ENCODE data around the gene PLA2G2F. TPM values are rescaled to one million over a fixed set of nuclear protein-coding genes. Genes with fewer than 3 reads are reported as not detected.

The PLA2G2F gene
- total RNA-seq, 6 experiments from 2014 or later, result not detected

- H3K27ac ChIP-seq, result no peak overlapping the region
- WGBS (ENCODE audit: insufficient coverage, low coverage, low lambda C conversion rate, missing lambda C conversion rate), result 63% methylated on average over 6 of the region's 6 CpGs
- DNase-seq (no peak), ATAC-seq (no peak)
- H3K27me3 ChIP-seq, result no peaks in the 10 kb centered on the region
- peaks cover 0 to 9% (median 0%) of the 10 kb centered on the region in 4 donors for H3K4me1 ChIP-seq
- no peaks in the 10 kb centered on the region for H3K9me3 ChIP-seq
- H3K36me3 ChIP-seq, result no peaks in the 10 kb centered on the region
- TF ChIP-seq POLR2A (IDR thresholded peaks at IDR 0.05) (no peak), CTCF (IDR thresholded peaks at IDR 0.05) (no peak)
- no peak overlapping the region for H3K4me3 ChIP-seq
- intact Hi-C loops (cut with DNase I), result no loop called here
These were observed 58.2 kb downstream of the PLA2G2F start for GRCh38 chr1:20197329-20197791.

- no peaks in the 10 kb centered on the region for H3K27me3 ChIP-seq
- no peak for DNase-seq
- H3K36me3 ChIP-seq, result no peaks in the 10 kb centered on the region
- no peak for ATAC-seq
- no peak overlapping the region for H3K27ac ChIP-seq
- peaks cover 0 to 9% (median 0%) of the 10 kb centered on the region in 4 donors for H3K4me1 ChIP-seq
- TF ChIP-seq CTCF (IDR thresholded peaks at IDR 0.05) (no peak), POLR2A (IDR thresholded peaks at IDR 0.05) (no peak)
- H3K9me3 ChIP-seq, result no peaks in the 10 kb centered on the region
- WGBS (ENCODE audit: insufficient coverage, low coverage, low lambda C conversion rate, missing lambda C conversion rate), result 56% methylated on average over 1 of the region's 1 CpG
- H3K4me3 ChIP-seq, result no peak overlapping the region
- intact Hi-C loops (cut with DNase I), result no loop called here
These were observed 59.2 kb downstream of the PLA2G2F start for GRCh38 chr1:20198296-20198695.

- WGBS (ENCODE audit: insufficient coverage, low coverage, low lambda C conversion rate, missing lambda C conversion rate), result 56% methylated on average over 7 of the region's 7 CpGs
These were observed 59.8 kb downstream of the PLA2G2F start for GRCh38 chr1:20198918-20199317.

GRCh38 chr1:20199403-20199802 is 60.3 kb downstream of the PLA2G2F start:
- ATAC-seq, result no peak
- no peak overlapping the region for H3K4me3 ChIP-seq
- H3K9me3 ChIP-seq, result no peaks in the 10 kb centered on the region
- H3K27me3 ChIP-seq, result no peaks in the 10 kb centered on the region
- no peak for DNase-seq
- WGBS (ENCODE audit: insufficient coverage, low coverage, low lambda C conversion rate, missing lambda C conversion rate), result 52% methylated on average over 3 of the region's 3 CpGs
- no peak for TF ChIP-seq CTCF (IDR thresholded peaks at IDR 0.05)
- no peak for TF ChIP-seq POLR2A (IDR thresholded peaks at IDR 0.05)
- peaks cover 0 to 6% (median 0%) of the 10 kb centered on the region in 4 donors for H3K4me1 ChIP-seq
- intact Hi-C loops (cut with DNase I), result no loop called here
- no peak overlapping the region for H3K27ac ChIP-seq
- no peaks in the 10 kb centered on the region for H3K36me3 ChIP-seq

More at GRCh38 chr1:20198918-20199317, 59.8 kb downstream of the PLA2G2F start:
- Histone ChIP-seq H3K4me1 (peaks cover 0 to 9% (median 0%) of the 10 kb centered on the region in 4 donors), H3K27ac (no peak overlapping the region), H3K9me3 (no peaks in the 10 kb centered on the region), H3K27me3 (no peaks in the 10 kb centered on the region), H3K36me3 (no peaks in the 10 kb centered on the region), H3K4me3 (no peak overlapping the region)
- TF ChIP-seq CTCF (IDR thresholded peaks at IDR 0.05), result no peak
- no peak for TF ChIP-seq POLR2A (IDR thresholded peaks at IDR 0.05)
- ATAC-seq (no peak), DNase-seq (no peak)
- intact Hi-C loops (cut with DNase I), result no loop called here

- H3K4me1 ChIP-seq, result peaks cover 0 to 2% (median 0%) of the 10 kb centered on the region in 4 donors
- no peaks in the 10 kb centered on the region for H3K27me3 ChIP-seq
- ATAC-seq (no peak), DNase-seq (no peak)
- TF ChIP-seq CTCF (IDR thresholded peaks at IDR 0.05), result no peak
- H3K27ac ChIP-seq, result no peak overlapping the region
- H3K9me3 ChIP-seq, result no peaks in the 10 kb centered on the region
- no peak overlapping the region for H3K4me3 ChIP-seq
- WGBS (ENCODE audit: insufficient coverage, low coverage, low lambda C conversion rate, missing lambda C conversion rate), result 40% methylated on average over 2 of the region's 2 CpGs
- intact Hi-C loops (cut with DNase I), result no loop called here
- H3K36me3 ChIP-seq, result no peaks in the 10 kb centered on the region
These were observed 60.7 kb downstream of the PLA2G2F start for GRCh38 chr1:20199840-20200239.

Measured in right lobe of liver (tissue), 6 donors.